ENCODE measurements around the gene GET3.

GRCh38 chr19:12726988-12727316 lies 10.3 kb upstream of the GET3 start:
- TF ChIP-seq CHD2 (IDR thresholded peaks at IDR 0.05; ENCODE audit: low read length, partially characterized antibody): no peak
- TF ChIP-seq YY1 (IDR thresholded peaks at IDR 0.05; ENCODE audit: low read depth): no peak
- TF ChIP-seq JUND (IDR thresholded peaks at IDR 0.05): no peak
- no peak for TF ChIP-seq RAD21 (IDR thresholded peaks at IDR 0.05; ENCODE audit: low read length)
- no peak for TF ChIP-seq MAX (IDR thresholded peaks at IDR 0.05; ENCODE audit: low read depth)
- no peak for TF ChIP-seq ZBTB33 (IDR thresholded peaks at IDR 0.05; ENCODE audit: borderline replicate concordance, low read depth)
- TF ChIP-seq CTCF (IDR thresholded peaks at IDR 0.05): no peak
- TF ChIP-seq GABPA (IDR thresholded peaks at IDR 0.05; ENCODE audit: low read depth): no peak
- TF ChIP-seq, protein P1, sequence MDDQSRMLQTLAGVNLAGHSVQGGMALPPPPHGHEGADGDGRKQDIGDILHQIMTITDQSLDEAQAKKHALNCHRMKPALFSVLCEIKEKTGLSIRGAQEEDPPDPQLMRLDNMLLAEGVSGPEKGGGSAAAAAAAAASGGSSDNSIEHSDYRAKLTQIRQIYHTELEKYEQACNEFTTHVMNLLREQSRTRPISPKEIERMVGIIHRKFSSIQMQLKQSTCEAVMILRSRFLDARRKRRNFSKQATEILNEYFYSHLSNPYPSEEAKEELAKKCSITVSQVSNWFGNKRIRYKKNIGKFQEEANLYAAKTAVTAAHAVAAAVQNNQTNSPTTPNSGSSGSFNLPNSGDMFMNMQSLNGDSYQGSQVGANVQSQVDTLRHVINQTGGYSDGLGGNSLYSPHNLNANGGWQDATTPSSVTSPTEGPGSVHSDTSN (IDR thresholded peaks at IDR 0.05): no peak
- TF ChIP-seq EP300 (IDR thresholded peaks at IDR 0.05; ENCODE audit: borderline replicate concordance in 1 of 2, low read depth in 1 of 2, low read length in 1 of 2): no peak
